Smooth muscle cell (in vitro differentiated cells): Measurements from ENCODE around the gene SDC3. TPM values are rescaled to one million over a fixed set of nuclear protein-coding genes. Genes with fewer than 3 reads are reported as not detected.

ENCODE experiments used
- DNase-seq: peaks from one replicate; lab custom pipeline; 2025; ENCODE audit not compliant: unreplicated experiment; lab: John Stamatoyannopoulos, UW
- H2AFZ ChIP-seq: fragments of 200-600 bp; sonication (generic); 2 replicates; pipeline ENCODE4 v1.6.0; 2016; ENCODE audit warnings: antibody characterized with exemption, low read depth, mild to moderate bottlenecking
- H3F3A ChIP-seq: fragments of 200-600 bp; sonication (generic); 2 replicates; pipeline ENCODE4 v1.6.0; 2017; ENCODE audit warnings: antibody characterized with exemption, low read depth
- H3K27ac ChIP-seq: fragments of 200-600 bp; sonication (generic); 2 replicates; pipeline ENCODE4 v1.5.1; 2016; ENCODE audit warnings: low read depth, mild to moderate bottlenecking
- H3K27me3 ChIP-seq: fragments of 200-600 bp; sonication (generic); 2 replicates; pipeline ENCODE4 v1.6.1; 2016; ENCODE audit warnings: low read depth, mild to moderate bottlenecking
- H3K36me3 ChIP-seq: fragments of 200-600 bp; sonication (generic); 2 replicates; pipeline ENCODE4 v1.5.1; 2016; ENCODE audit warnings: low read depth
- H3K4me1 ChIP-seq: fragments of 200-600 bp; sonication (generic); 2 replicates; pipeline ENCODE4 v1.5.1; 2016; ENCODE audit warnings: low read depth
- H3K4me2 ChIP-seq: fragments of 200-600 bp; sonication (generic); 2 replicates; pipeline ENCODE4 v1.6.0; 2016; ENCODE audit warnings: mild to moderate bottlenecking
- H3K4me3 ChIP-seq: fragments of 200-600 bp; sonication (generic); 2 replicates; pipeline ENCODE4 v1.5.1; 2016; ENCODE audit warnings: mild to moderate bottlenecking
- H3K79me2 ChIP-seq: fragments of 200-600 bp; sonication (generic); 2 replicates; pipeline ENCODE4 v1.6.0; 2016; ENCODE audit warnings: low read depth, mild to moderate bottlenecking
- H3K9ac ChIP-seq: fragments of 200-600 bp; sonication (generic); 2 replicates; pipeline ENCODE4 v1.6.0; 2016; ENCODE audit warnings: low read depth
- H3K9me3 ChIP-seq: fragments of 200-600 bp; sonication (generic); replicated peaks from 2 replicates; pipeline ENCODE4 v1.5.1; 2016; ENCODE audit warnings: low read depth
- H4K20me1 ChIP-seq: fragments of 200-600 bp; sonication (generic); 2 replicates; pipeline ENCODE4 v1.6.0; 2016; ENCODE audit warnings: low read depth
- CTCF ChIP-seq: fragments of 200-600 bp; sonication (generic); IDR thresholded peaks from 2 replicates; pipeline ENCODE4 v1.5.1; 2017; ENCODE audit warnings: borderline replicate concordance, mild to moderate bottlenecking, antibody characterized with exemption; ENCODE audit not compliant: insufficient read depth, poor library complexity, severe bottlenecking
- WGBS: methylation state at CpG from one replicate; pipeline ENCODE4 v1.1.7; 2016; ENCODE audit warnings: low lambda C conversion rate; 5-methylcytosine and 5-hydroxymethylcytosine counted together
- polyA plus RNA-seq: library from polyadenylated mRNA; unstranded; fragments of >200 nt; fragmentation: Nextera tagmentation; extraction: Ambion mirVana; gene quantifications from 2 replicates; pipeline ENCODE4 v1.2.1, GENCODE V29; 2016
- total RNA-seq: library from RNA; depleted of rRNA; stranded (reverse); fragments of >200 nt; gene quantifications from 2 replicates; pipeline ENCODE4 v1.2.3, GENCODE V29; 2014

SDC3 gene
- total and polyA plus RNA-seq, 2 experiments from 2014 or later, result 46.3 to 112 TPM

GRCh38 chr1:30909365-30910068 is 959 bp upstream of the SDC3 start:
- no peaks in the 10 kb centered on the region for H3K27me3 ChIP-seq
- no peaks in the 10 kb centered on the region for H3K36me3 ChIP-seq
- H2AFZ ChIP-seq, result no peak overlapping the region
- H3K9ac ChIP-seq, result peak overlapping the region; percentile 33
- no peak for TF ChIP-seq CTCF
- DNase-seq, result no peak
- 64% methylated on average over 14 of the region's 14 CpGs for WGBS
- H4K20me1 ChIP-seq, result peaks cover 30% of the 10 kb centered on the region
- peaks cover 25% of the 10 kb centered on the region for H3K79me2 ChIP-seq
- peaks cover 25% of the 10 kb centered on the region for H3K4me1 ChIP-seq
- H3K9me3 ChIP-seq, result no peaks in the 10 kb centered on the region
- H3K27ac ChIP-seq, result peak overlapping the region; percentile 44
- peak overlapping the region; percentile 91 for H3K4me2 ChIP-seq
- H3F3A ChIP-seq, result peaks cover 12% of the 10 kb centered on the region
- H3K4me3 ChIP-seq, result peak overlapping the region; percentile 60

GRCh38 chr1:30908316-30908695 is 252 bp downstream of the SDC3 start:
- Histone ChIP-seq H3K36me3 (no peaks in the 10 kb centered on the region), H3K27me3 (no peaks in the 10 kb centered on the region), H3K9me3 (no peaks in the 10 kb centered on the region), H3F3A (peaks cover 12% of the 10 kb centered on the region), H3K4me1 (peaks cover 25% of the 10 kb centered on the region), H3K4me3 (peak overlapping the region; percentile 67), H2AFZ (no peak overlapping the region), H3K9ac (no peak overlapping the region), H4K20me1 (peaks cover 42% of the 10 kb centered on the region), H3K79me2 (peaks cover 34% of the 10 kb centered on the region), H3K27ac (no peak overlapping the region), H3K4me2 (peak overlapping the region; percentile 95)
- WGBS, result 0% methylated on average over 13 of the region's 69 CpGs
- no peak for TF ChIP-seq CTCF
- no peak for DNase-seq

GRCh38 chr1:30907481-30908315 is 860 bp downstream of the SDC3 start:
- no peaks in the 10 kb centered on the region for H3K36me3 ChIP-seq
- no peak overlapping the region for H3K27ac ChIP-seq
- 7% methylated on average over 37 of the region's 47 CpGs for WGBS
- peak overlapping the region; percentile 77 for H3K9ac ChIP-seq
- H4K20me1 ChIP-seq, result peaks cover 48% of the 10 kb centered on the region
- peaks cover 25% of the 10 kb centered on the region for H3K4me1 ChIP-seq
- DNase-seq, result no peak
- peaks cover 12% of the 10 kb centered on the region for H3F3A ChIP-seq
- H3K4me3 ChIP-seq, result peak overlapping the region; percentile 67
- no peaks in the 10 kb centered on the region for H3K9me3 ChIP-seq
- no peaks in the 10 kb centered on the region for H3K27me3 ChIP-seq
- no peak for TF ChIP-seq CTCF
- peak overlapping the region; percentile 95 for H3K4me2 ChIP-seq
- H3K79me2 ChIP-seq, result peaks cover 34% of the 10 kb centered on the region
- no peak overlapping the region for H2AFZ ChIP-seq
